K562 (cell line): Measurements from ENCODE around the gene OR13A1. TPM values are rescaled to one million over a fixed set of nuclear protein-coding genes. Genes with fewer than 3 reads are reported as not detected.
A peak's percentile ranks its signal among the peaks of the same experiment; 100 is the strongest.

Experiments used
- FOXP4 ChIP-seq: sonication (generic); formaldehyde crosslinking; IDR thresholded peaks from 2 replicates; pipeline ENCODE4 v1.8.0; 2022; ENCODE audit warnings: mild to moderate bottlenecking, missing genetic modification reagents, borderline replicate concordance
- GABPA ChIP-seq: fragments of 200-800 bp; sonication (Bioruptor generic); conservative IDR thresholded peaks from 2 replicates; pipeline ENCODE4 v1.6.1; 2016; ENCODE audit warnings: low read depth, missing genetic modification characterization, missing compliant biosample characterization
- SMARCC2 ChIP-seq: fragments of 450-650 bp; IDR thresholded peaks from 2 replicates; pipeline ENCODE4 v1.6.1; 2017; ENCODE audit warnings: antibody characterized with exemption, moderate library complexity, mild to moderate bottlenecking, low read depth
- TFAP4 ChIP-seq: sonication (generic); formaldehyde crosslinking; IDR thresholded peaks from 2 replicates; pipeline ENCODE4 v1.8.0; 2022; ENCODE audit warnings: missing genetic modification reagents, mild to moderate bottlenecking, moderate library complexity, borderline replicate concordance
- THAP12 ChIP-seq: fragments of 250-450 bp; sonication (Bioruptor Pico); IDR thresholded peaks from 2 replicates; pipeline ENCODE4 v1.9.0; 2021; ENCODE audit warnings: mild to moderate bottlenecking, inconsistent platforms
- USF2 ChIP-seq: sonication (generic); formaldehyde crosslinking; IDR thresholded peaks from 2 replicates; pipeline ENCODE4 v1.5.0; 2020; ENCODE audit warnings: missing genetic modification reagents
- ZNF23 ChIP-seq: fragments of 250-450 bp; sonication (Bioruptor Pico); IDR thresholded peaks from 2 replicates; pipeline ENCODE4 v1.4.0; 2020; ENCODE audit warnings: mild to moderate bottlenecking
- ZNF449 ChIP-seq: fragments of 250-450 bp; sonication (Bioruptor Pico); IDR thresholded peaks from 2 replicates; pipeline ENCODE4 v1.8.0; 2022; ENCODE audit warnings: moderate library complexity, mild to moderate bottlenecking, inconsistent platforms
- ZNF740 ChIP-seq, 3 experiments: fragments of 200-800 bp in 1 of 3; sonication (Bioruptor generic) in 1 of 3; sonication (generic) in 1 of 3; formaldehyde crosslinking in 1 of 3; IDR thresholded peaks; 2 replicates each; pipeline versions ENCODE4 v1.6.1 to v1.8.0; 2016 to 2022; ENCODE audit warnings: mild to moderate bottlenecking in 2 of 3, missing compliant biosample characterization in 2 of 3, missing genetic modification characterization in 2 of 3, missing genetic modification reagents in 1 of 3
- polyA plus RNA-seq, 8 experiments: library from polyadenylated mRNA; depleted of rRNA in 4 of 8; stranded (reverse) in 5 of 8; unstranded in 3 of 8; fragments of >200 nt; fragmentation: Nextera tagmentation in 2 of 8; fragmentation: Illumina TruSeq in 1 of 8; extraction: Ambion mirVana in 2 of 8; extraction: Trizol in 1 of 8; gene quantifications; 2 replicates each; pipeline versions ENCODE4 v1.2.1 to v1.2.3, GENCODE V29; 2011 to 2014; ENCODE audit warnings: inconsistent platforms in 1 of 8, missing spikeins in 1 of 8
- total RNA-seq, 7 experiments: library from RNA; depleted of rRNA in 6 of 7; stranded (reverse); fragments of >200 nt in 6 of 7; fragmentation: Illumina TruSeq in 2 of 7; extraction: Trizol in 2 of 7; gene quantifications; 2 replicates each; pipeline versions ENCODE4 v1.2.1 to v1.2.3, GENCODE V29; 2011 to 2021; ENCODE audit warnings: low replicate concordance in 1 of 7

The OR13A1 gene
- total and polyA plus RNA-seq, 9 of the 15 experiments (the other 6 are each of a cell fraction or from before 2014, with no cell fraction given): 0.03 to 0.11 (median 0.06) TPM; not detected in 3

GRCh38 chr10:45354261-45354660 is 38.9 kb upstream of the OR13A1 start (continued):
- TF ChIP-seq THAP12 (no peak), TFAP4 (no peak), USF2 (no peak), GABPA (tag) (0 out of 2 replicates have a peak, but pooled peaks have one; percentile 26), ZNF740 (CRISPR knock-in tag; IDR thresholded peaks at IDR 0.05) (no peak), ZNF740 (tag; IDR thresholded peaks at IDR 0.05) (no peak), ZNF449 (CRISPR knock-in tag) (no peak), SMARCC2 (no peak), ZNF23 (CRISPR knock-in tag) (no peak), FOXP4 (CRISPR knock-in tag) (no peak)
